ENCODE results near the gene NSG1.

The NSG1 gene

DNA sequence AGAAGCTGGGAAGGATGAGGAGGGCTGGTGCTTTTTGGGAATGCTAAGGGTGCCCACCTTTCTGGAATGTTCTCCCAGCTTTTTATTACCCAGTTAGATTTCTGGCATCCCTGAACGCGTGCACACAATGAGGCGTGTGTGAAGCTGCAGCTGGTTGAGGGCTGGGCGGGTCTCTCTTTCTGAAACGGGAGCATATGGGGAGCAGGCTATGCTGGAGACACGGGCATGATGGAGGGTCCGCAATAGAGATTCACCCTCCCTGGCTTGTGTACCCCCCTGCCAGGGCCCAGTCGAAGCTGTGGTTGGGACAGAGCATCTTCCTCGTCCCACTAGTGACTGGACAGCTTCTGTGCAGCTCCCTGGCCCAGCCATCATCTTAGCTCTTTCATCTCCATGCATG is 8.5 kb downstream of the NSG1 start:
- DNase-seq (ENCODE audit: insufficient read length, low spot score): no peak
- FAIRE-seq: no peak
- no peak for TF ChIP-seq TAF1 (IDR thresholded peaks at IDR 0.05; ENCODE audit: low read depth, low read length)
- TF ChIP-seq PAX5 (IDR thresholded peaks at IDR 0.05; ENCODE audit: insufficient read depth, low read length, severe bottlenecking): no peak
- no peak for TF ChIP-seq POLR2A (IDR thresholded peaks at IDR 0.05; ENCODE audit: low read depth, low read length)

DNA sequence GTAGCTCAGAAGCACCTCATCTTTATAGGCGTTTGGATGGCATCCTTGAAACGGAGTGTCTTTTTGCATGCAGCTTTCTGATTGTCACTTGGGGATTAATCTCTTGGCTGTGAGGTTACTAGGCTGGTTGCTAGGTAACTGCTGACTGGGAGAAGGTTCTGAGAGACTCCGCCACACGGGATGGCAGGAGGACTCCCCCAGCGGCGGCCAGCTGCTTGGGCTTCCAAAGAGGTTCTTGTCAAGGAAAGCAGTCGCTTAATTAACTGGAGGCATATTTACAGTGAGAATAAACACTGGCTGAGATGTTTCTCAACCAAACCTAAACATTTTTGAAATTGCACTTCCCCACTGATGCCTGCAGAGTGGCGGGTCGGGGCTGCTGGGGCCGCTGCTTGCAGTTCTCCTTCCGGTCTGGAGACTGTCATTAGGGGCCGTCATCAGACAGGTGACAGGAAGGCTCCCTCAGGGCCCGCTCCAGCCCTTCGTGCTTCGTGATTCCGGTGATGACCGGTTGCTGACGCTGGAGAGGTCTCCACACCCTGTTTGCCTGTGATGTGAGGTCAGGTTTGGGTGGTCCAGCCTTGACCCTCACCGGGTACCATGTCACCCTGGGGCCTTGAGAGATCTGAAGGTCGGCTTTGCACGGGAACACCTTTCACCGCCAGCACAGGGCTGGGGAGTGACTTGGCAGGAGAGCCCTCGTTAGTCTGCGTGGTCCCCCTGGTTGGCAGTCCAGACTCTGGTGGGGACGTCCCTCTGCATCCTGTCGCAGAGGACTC is 9.1 kb downstream of the NSG1 start:
- DNase-seq (ENCODE audit: insufficient read length, low spot score) (no peak), FAIRE-seq (no peak)
- TF ChIP-seq TAF1 (IDR thresholded peaks at IDR 0.05; ENCODE audit: low read depth, low read length): no peak

DNA sequence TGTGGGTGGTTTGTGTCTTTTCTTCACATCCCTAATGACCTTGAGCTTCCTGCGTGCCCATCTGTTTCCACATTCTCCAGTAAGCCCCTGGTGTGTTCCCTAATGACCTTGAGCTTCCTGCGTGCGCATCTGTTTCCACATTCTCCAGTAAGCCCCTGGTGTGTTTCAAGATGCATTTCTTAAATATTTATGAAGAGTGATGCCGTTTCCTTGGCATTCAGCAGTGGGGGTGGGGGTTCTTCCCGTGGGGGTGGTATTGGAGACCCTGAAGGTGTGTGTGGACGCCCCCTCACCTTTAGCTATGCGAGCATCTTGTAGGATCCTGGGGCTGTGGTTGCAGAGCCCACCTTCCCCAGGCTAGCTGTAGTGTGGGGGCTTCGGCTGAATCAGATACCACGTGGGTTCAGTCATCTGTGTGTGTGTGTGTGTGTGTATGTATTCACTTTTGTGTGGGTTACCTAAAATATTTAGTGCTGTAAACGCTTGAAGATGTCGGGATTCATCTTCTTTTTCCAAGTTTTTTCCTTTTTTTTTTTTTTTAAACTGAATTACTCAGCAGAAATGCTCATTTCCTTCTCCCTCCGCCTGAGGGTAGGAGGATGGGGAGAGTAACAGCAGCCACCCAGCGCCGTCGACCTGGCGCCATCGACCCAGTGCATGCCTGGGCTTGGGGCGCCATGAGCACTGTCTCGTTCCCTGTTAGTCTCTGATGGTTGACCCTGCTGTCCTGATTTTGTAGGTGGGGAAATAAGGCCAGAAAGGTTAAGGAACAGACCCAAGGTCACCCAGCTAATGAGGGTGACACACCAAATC is 9.9 kb downstream of the NSG1 start:
- TF ChIP-seq POU2F2 (IDR thresholded peaks at IDR 0.05; ENCODE audit: low read depth, low read length): no peak
- no peak for TF ChIP-seq PAX5 (IDR thresholded peaks at IDR 0.05; ENCODE audit: insufficient read depth, low read length, severe bottlenecking)
- TF ChIP-seq POLR2AphosphoS5 (IDR thresholded peaks at IDR 0.05; ENCODE audit: low read depth, low read length): no peak
- TF ChIP-seq SPI1 (IDR thresholded peaks at IDR 0.05; ENCODE audit: low read depth, low read length): no peak
- TF ChIP-seq POLR2A (IDR thresholded peaks at IDR 0.05; ENCODE audit: low read depth, low read length): no peak
- TF ChIP-seq TAF1 (IDR thresholded peaks at IDR 0.05; ENCODE audit: low read depth, low read length): no peak
- DNase-seq (ENCODE audit: insufficient read length, low spot score) (no peak), FAIRE-seq (no peak)

DNA sequence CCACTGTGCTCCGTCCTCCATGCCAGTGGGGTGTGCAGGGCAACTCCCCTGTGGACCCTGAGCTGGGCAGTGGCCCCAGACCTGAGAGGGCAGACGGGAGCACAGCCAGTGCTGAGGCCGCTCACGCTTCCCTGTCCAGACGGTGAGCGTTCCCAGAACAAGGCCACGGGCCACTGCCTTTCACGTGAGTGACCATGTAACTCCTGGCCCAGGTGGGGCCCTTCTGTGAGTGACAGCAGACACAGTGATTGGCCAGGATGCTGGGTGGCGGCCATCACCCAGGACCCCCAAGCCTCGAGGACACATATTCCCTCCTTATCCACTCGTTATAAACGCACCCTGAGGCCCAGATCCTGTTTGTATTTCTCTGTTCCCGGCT is 10.5 kb downstream of the NSG1 start:
- no peak for FAIRE-seq
- no peak for DNase-seq (ENCODE audit: insufficient read length, low spot score)
- TF ChIP-seq POLR2AphosphoS5 (IDR thresholded peaks at IDR 0.05; ENCODE audit: low read depth, low read length) (no peak), POU2F2 (IDR thresholded peaks at IDR 0.05; ENCODE audit: low read depth, low read length) (no peak), POLR2A (IDR thresholded peaks at IDR 0.05; ENCODE audit: low read depth, low read length) (no peak), SPI1 (IDR thresholded peaks at IDR 0.05; ENCODE audit: low read depth, low read length) (no peak), TAF1 (IDR thresholded peaks at IDR 0.05; ENCODE audit: low read depth, low read length) (no peak), PAX5 (IDR thresholded peaks at IDR 0.05; ENCODE audit: insufficient read depth, low read length, severe bottlenecking) (no peak)

DNA sequence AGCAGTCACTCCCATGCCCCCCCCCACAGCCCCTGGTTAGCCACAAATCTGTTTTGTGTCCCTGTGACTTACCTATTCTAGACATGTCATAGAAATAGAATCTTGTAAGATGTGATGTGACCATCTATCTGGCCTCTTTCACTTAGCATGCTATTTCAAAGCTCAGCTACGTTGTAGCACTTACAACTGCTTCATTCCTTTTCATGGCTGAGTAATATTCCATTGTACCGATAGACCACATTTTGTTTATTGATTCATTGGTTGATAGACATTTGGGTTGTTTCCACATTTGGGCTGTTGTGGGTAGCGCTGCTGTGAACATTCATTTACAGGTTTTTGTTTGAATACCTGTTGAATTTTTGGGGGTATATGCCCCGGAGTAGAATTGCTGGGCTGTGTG is 11.5 kb downstream of the NSG1 start:
- TF ChIP-seq POLR2AphosphoS5 (IDR thresholded peaks at IDR 0.05; ENCODE audit: low read depth, low read length): no peak
- no peak for TF ChIP-seq POU2F2 (IDR thresholded peaks at IDR 0.05; ENCODE audit: low read depth, low read length)
- no peak for TF ChIP-seq TAF1 (IDR thresholded peaks at IDR 0.05; ENCODE audit: low read depth, low read length)
- TF ChIP-seq SPI1 (IDR thresholded peaks at IDR 0.05; ENCODE audit: low read depth, low read length): no peak
- no peak for TF ChIP-seq POLR2A (IDR thresholded peaks at IDR 0.05; ENCODE audit: low read depth, low read length)
- TF ChIP-seq PAX5 (IDR thresholded peaks at IDR 0.05; ENCODE audit: insufficient read depth, low read length, severe bottlenecking): no peak
- no peak for DNase-seq (ENCODE audit: insufficient read length, low spot score)
- no peak for FAIRE-seq

DNA sequence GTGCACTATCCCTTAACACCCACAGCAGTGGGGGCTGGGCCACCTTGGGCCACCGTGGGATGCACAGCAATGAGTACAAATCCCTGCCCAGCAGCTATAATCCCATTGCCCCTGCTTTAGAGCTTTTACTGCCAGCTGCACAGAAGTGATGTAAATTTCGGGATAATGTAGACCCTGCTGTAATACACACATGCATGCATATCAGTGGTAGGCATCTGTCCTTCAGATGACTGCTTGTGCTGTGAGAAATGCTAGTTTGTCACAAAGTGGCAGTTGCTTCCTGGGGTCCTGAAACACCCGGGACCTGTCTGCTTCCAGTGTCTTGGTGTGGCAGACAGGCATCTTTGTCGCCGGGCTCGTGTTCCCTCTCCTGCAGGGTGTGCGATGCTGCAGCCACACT is 14.1 kb downstream of the NSG1 start:
- TF ChIP-seq TAF1 (IDR thresholded peaks at IDR 0.05; ENCODE audit: low read depth, low read length) (no peak), POLR2A (IDR thresholded peaks at IDR 0.05; ENCODE audit: low read depth, low read length) (no peak), POU2F2 (IDR thresholded peaks at IDR 0.05; ENCODE audit: low read depth, low read length) (no peak), SPI1 (IDR thresholded peaks at IDR 0.05; ENCODE audit: low read depth, low read length) (no peak), PAX5 (IDR thresholded peaks at IDR 0.05; ENCODE audit: insufficient read depth, low read length, severe bottlenecking) (no peak), POLR2AphosphoS5 (IDR thresholded peaks at IDR 0.05; ENCODE audit: low read depth, low read length) (no peak)

DNA sequence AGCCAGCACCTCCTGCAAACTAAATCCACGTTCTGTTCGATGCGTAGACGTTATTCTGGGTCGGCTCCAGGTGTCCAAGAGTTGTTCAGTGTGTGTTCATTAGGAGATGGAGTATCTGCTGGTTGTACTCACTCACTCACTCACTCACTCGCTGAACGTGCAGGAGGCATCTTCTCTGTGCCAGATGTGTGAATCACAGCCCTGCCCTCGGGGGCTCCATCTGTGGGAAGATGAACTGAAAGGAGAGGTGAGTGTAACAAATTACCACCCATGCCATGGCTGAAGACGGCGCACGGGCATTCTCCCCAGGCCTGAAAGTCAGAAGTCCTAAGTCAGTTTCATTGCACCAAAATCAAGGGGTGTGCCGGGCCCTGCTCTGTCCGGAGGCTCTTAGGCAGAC is 16.1 kb downstream of the NSG1 start:
- no peak for DNase-seq (ENCODE audit: insufficient read length, low spot score)
- no peak for FAIRE-seq
- TF ChIP-seq PAX5 (IDR thresholded peaks at IDR 0.05; ENCODE audit: insufficient read depth, low read length, severe bottlenecking) (no peak), POLR2A (IDR thresholded peaks at IDR 0.05; ENCODE audit: low read depth, low read length) (no peak), POU2F2 (IDR thresholded peaks at IDR 0.05; ENCODE audit: low read depth, low read length) (no peak), TAF1 (IDR thresholded peaks at IDR 0.05; ENCODE audit: low read depth, low read length) (no peak), POLR2AphosphoS5 (IDR thresholded peaks at IDR 0.05; ENCODE audit: low read depth, low read length) (no peak)

More for the DNA sequence above, 14.1 kb downstream of the NSG1 start:
- DNase-seq (ENCODE audit: insufficient read length, low spot score): no peak
- no peak for FAIRE-seq

DNA sequence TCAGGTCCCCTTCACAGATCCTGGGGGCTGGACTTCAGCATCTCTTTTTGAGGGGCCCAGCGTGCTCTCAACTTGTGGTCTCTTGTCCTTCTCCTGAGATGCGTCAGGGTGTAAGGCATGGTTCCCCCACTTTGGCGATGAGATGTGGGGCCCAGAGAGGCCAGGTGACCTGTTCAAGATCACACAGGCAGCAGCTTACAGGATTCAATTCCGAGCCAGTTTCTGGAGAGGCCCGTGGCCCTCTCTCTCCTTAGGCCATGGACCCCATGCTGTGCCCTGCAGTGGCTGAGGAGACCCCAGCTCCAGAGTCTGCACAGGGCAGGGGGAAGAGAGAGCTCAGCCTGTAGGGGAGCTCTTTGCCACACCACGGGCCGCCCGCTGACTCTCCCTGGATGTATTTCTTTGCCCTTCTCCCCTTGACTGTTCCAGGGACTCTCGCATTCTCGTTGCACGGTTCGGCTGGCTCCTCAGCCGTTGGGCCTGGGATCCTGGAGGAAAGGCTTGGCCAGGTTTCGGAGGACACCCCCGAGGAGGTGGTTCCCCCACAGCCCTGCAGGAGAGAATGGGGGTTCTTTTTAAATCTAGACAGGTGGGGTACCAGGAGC is 18.6 kb downstream of the NSG1 start:
- TF ChIP-seq TAF1 (IDR thresholded peaks at IDR 0.05; ENCODE audit: low read depth, low read length): no peak
- no peak for TF ChIP-seq POLR2A (IDR thresholded peaks at IDR 0.05; ENCODE audit: low read depth, low read length)
- no peak for TF ChIP-seq POLR2AphosphoS5 (IDR thresholded peaks at IDR 0.05; ENCODE audit: low read depth, low read length)
- no peak for TF ChIP-seq SPI1 (IDR thresholded peaks at IDR 0.05; ENCODE audit: low read depth, low read length)
- no peak for TF ChIP-seq PAX5 (IDR thresholded peaks at IDR 0.05; ENCODE audit: insufficient read depth, low read length, severe bottlenecking)
- no peak for TF ChIP-seq POU2F2 (IDR thresholded peaks at IDR 0.05; ENCODE audit: low read depth, low read length)
- no peak for FAIRE-seq
- DNase-seq (ENCODE audit: insufficient read length, low spot score): no peak

DNA sequence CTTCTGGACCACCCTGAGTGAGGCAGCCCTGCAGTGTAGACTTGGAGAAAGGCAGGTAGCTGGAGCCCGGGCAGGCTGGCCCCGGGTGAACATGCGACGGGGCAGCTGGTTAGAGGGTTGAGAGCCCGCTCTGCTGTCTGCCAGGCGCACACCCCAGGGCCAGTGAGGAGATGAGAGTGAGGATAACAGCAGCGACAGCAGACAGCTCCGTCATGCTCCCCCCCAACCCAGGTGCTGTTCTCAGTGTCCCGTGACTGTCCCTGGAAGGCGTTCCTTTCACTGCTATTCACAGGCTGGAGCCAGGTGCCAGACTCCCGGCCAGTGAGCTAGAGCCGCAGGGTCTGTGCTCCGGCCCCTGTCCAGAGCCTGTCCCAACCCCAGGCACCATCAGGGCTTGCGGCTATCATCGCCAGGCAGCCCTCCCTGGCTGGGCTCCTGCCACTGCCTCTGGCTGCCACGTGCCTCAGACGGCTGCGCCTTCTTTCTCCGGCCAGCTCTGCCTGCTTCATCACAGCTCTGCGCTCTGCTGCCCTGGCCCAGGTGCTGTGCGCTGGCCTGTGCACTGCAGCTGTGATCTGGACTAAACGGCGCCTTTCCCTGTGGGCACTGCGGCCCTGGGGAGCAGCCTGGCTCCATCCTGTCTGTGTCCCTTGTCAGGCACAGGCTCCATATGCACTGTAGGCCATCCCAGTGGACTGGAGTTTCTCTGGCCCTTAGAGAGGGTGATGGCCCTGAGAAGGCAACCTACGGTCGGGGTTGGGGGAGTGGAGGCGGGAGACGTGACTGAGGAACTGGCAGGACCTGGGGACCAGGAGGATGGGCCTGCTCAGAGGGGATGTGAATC is 19.8 kb downstream of the NSG1 start:
- no peak for FAIRE-seq
- DNase-seq (ENCODE audit: insufficient read length, low spot score): no peak

More for the DNA sequence above, 19.8 kb downstream of the NSG1 start:
- TF ChIP-seq POLR2A (IDR thresholded peaks at IDR 0.05; ENCODE audit: low read depth, low read length): no peak
- TF ChIP-seq SPI1 (IDR thresholded peaks at IDR 0.05; ENCODE audit: low read depth, low read length): no peak
- TF ChIP-seq POU2F2 (IDR thresholded peaks at IDR 0.05; ENCODE audit: low read depth, low read length): no peak
- TF ChIP-seq TAF1 (IDR thresholded peaks at IDR 0.05; ENCODE audit: low read depth, low read length): no peak
- TF ChIP-seq POLR2AphosphoS5 (IDR thresholded peaks at IDR 0.05; ENCODE audit: low read depth, low read length): no peak
- TF ChIP-seq PAX5 (IDR thresholded peaks at IDR 0.05; ENCODE audit: insufficient read depth, low read length, severe bottlenecking): no peak

Measured in GM12891 (cell line).